Fibroblast of peridontal ligament (primary cell): ENCODE data around the gene PABPC1L.

ENCODE experiments used
- DNase-seq: peaks from one replicate; pipeline ENCODE4 v3.0.0-alpha.2; 2010; ENCODE audit errors: extremely low read depth

PABPC1L gene

DNA sequence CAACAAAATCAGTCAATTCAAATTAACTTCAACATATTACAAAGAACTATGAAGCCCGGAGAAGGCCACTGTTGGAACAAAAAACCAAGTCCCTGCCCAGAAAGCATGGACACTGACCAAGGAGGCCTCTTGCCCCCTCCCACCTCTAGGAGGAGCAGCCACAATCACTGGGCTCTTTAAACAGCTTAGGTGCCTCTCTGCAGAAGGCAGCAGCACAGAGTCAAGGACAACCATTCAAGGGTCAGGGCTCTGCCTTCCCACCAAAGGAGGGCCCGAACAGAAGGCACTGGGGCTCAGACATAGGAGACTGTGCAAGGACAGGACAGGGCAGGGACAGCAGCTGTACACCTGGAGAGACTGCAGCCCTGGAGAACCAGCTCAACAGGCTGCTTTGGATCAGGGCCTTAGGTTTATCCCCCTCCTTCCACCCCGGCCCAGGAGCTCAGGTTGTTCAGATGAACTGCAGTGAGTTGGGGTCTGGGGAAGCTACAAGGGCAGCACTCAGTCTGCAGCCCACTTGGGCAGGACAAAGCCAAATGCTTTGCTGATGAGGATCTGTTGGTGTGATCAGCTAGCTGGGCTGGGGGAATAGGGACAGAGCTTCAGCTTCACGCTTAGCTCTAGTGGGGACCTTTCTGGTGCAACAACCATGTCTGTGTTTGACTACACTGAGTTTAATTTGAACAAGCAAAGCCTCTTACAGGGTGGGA is 32.6 kb downstream of the PABPC1L start:
- DNase-seq = no peak

DNA sequence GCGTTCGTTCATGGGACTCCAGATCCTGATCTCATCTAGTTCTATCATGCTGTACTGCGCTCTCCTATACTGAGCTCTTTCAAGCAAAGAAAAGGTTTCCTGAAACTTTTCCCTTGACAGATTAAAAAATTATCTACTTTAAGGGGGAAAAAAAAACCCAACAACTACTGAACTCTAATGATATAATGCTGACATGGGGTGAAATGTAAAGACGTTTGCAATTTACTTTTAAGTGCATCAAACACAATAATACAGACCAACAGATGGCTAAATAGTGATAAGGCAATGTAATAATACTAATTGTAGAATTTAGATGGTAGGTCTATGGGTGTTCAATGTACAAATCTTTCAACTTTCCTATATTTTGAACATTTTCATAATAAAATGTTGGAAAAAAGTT is 34.0 kb downstream of the PABPC1L start:
- DNase-seq = no peak

- DNase-seq = no peak
These were observed 35.4 kb downstream of the PABPC1L start for GRCh38 chr20:44945261-44945660.

DNA sequence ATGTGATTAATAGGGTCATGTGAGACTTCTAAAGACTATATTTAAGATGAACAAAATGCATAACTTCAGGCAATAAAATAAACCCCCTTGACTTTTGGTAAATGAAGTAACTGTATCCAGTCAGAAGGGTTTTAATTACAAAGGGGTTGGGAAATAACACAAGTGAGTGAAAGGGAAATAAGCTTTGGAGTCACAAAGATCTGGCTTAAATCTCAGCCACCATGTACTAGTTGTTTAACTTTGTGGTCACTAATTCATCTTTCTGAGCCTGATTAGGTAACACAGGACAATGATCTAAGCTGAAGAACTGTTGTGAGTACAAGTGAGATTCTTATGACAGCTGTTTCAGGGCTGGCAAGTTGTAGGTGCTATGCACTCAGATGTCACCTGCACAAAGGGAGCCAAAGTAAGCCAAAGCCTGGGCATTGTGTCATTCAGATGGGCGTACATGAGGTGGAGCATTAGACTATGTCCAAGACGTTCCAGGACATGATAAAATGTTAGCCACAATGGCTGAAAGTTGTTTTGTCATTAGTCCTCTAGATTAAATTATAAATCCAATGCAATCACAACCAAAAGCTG is 36.5 kb downstream of the PABPC1L start:
- peak; percentile 30 for DNase-seq

DNA sequence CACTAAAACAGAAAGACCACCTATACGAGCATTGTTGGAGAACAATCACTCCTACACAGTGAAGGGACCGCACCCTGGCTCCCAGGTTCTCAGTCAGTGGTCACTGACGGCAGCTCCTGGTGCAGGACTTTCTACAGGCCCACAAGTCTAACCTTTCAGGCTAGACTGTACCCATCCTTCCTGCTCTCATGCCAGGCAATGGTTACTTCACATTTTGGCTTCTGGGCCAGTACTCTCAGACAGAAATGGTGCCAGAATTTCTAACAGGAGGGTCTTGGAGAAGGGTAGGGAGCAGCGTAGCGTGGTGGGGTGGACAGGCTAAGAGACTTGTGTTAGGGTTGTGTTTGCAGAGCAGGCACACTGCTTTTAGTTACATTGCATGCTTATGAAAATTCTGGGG is 38.2 kb downstream of the PABPC1L start:
- no peak for DNase-seq

DNA sequence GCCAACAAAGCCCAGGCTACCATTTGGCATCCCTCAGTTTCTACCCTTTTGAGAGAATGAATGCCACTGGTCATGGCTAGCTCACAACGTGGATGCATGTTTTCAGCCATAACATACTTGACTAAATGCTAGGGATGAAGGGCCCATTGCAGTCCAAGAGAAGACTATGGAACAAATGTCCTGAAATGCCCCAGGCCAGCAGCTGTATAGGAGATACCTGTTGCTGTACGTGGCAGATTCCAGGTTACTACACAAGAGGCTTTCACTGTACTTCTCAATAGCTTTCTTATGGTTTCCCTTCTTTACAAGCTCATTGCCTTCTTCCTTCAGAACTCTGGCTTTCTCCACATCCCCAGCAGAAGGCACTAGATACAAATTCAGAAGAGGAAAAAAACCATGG is 38.7 kb downstream of the PABPC1L start:
- DNase-seq = no peak

DNA sequence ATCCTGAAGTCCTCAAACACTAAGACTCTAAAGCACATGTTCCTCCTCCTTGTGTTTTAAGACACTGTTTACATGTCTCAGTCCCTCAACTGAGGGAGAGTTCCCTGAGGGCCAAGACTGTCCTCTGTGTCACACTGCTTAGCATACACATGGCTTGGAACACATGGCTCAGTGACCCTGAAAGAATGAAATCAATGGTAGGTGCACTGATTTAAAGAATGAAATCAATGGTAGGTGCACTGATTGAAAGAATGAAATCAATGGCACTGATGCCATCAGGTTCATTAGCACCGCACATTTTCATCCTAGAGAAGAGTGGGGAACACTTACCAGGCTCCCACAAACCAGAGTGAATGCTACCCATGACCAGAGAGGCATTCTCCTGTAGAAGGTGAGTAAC is 40.5 kb downstream of the PABPC1L start:
- DNase-seq = no peak

- DNase-seq = no peak
These were observed 42.9 kb downstream of the PABPC1L start for GRCh38 chr20:44952731-44953130.

DNA sequence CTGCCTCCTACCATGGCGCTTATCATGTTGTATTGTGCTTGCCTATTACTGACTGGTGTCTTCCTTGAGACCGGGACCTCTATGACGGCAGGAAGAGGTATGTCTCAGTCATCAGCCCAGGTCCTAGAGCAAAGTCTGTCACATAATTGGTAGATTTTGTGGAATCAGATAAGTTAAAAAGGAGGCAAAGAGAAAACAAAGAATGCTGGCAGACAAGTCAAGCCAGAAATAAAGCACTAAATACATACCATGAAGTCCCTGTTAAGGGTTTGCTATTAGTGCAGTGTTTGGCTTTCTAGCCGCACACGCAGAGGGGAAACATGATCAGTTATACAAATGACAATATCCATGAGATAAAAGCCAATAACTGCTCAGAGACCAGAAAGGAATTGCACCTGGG is 44.4 kb downstream of the PABPC1L start:
- no peak for DNase-seq

DNA sequence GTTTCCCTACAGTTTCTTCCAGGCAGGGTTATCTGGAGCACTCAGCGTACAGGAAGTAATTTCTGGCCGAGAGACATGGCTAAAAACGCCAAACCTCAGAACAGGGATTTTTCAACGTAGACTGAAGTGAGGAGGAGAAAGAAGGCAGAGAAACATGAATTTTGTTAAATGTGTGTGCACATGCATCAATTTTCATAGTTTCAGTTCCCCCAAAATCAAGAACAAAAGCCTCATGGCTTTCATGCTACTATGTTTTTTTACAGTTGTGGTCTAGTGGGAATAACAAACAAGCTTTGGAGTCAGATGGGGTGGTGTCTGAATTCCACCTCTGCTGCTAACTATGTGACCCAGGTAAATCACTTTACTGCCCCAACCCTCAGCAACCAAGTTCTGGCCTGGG is 45.4 kb downstream of the PABPC1L start:
- no peak for DNase-seq

DNA sequence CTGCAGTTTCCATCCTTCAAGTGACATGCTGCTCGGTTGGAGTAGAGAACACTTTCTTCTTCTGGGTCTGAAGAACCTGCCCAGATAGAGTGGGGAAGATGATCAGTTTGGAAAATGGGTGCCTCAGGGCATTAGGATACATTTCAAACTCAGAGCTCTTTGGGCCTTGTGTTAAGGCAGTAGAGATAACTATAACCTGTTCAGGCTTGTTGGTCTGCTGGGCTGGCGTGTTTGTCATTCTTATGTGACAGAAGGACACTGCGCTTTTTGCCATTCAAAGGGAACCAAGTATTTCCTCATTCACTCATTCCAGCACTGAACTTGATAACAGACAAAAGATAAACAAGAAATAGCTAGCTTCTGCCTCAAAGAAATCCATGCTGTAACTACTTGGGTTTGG is 46.5 kb downstream of the PABPC1L start:
- DNase-seq = no peak

GRCh38 chr20:44958276-44958675 is 48.4 kb downstream of the PABPC1L start:
- DNase-seq = no peak

DNA sequence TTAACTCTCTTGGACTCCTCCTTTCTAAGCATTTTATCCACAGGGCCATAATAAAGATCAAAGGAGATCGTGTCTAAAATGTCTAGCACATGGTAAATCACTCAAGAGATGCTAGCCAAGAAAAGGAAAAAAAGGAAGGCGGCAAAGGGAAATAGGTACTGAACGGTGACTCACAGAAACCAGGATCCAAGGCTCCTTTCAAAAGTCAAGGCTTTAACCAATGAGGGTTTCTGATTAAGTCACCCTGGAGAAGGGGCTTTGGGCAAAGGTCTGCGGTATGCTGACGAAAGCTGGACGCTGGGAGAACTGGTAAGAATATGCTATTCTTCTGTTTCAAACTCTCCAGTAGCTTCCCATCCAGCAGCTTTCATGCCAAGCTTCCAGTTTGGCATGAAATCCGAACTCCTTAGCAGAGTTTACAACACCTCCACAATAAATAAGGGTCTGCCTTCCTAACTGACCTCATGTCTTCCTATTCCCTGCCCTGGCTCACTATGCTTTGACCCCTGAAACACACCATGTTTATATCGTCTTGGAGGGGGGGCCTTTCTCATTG is 49.3 kb downstream of the PABPC1L start:
- peak; percentile 34 for DNase-seq

GRCh38 chr20:44959638-44960102 is 49.8 kb downstream of the PABPC1L start:
- peak; percentile 46 for DNase-seq

DNA sequence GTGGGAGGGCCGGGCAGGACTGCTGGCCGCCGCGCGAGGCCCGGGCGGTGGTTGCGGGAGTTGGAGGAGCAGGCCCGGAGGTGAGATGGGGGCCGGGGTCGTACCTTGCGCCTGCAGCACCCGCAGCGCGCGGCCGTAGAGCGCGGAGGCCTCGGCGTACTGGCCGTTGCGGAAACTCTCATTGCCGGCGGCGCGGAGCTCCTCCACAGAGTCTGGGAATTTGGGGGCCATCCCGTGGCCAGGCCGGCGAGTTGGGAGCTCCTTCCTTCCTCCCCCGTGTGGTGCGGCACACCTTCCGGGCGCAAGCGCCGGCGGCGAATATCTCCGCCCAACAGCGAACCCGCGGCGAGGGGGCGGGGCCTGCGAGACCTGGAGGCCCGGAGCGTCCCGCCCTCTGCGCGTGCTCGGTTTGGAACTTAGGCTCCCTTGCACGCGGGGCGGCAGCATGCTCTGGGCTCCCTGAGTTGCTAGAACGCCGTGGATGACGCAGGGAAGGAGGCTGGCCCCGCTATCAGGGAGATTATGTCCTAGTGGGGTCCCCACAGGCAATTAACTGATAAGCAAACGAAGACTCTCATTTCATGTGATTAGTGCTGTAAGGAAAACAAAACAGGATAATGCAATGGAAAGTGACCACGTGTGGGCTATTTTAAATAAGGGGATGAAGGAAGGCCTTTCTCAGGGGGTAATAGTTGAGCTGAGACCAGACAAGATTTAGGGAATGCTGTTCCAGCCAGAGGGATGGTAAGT is 50.4 kb downstream of the PABPC1L start, which contains the start of gene TOMM34:
Gene TOMM34, minus strand, starts transcription at position 295 of the 750 bp plus-strand sequence. Its CDS starts 64 bp downstream, at position 231.
- DNase-seq = peak; percentile 82

DNA sequence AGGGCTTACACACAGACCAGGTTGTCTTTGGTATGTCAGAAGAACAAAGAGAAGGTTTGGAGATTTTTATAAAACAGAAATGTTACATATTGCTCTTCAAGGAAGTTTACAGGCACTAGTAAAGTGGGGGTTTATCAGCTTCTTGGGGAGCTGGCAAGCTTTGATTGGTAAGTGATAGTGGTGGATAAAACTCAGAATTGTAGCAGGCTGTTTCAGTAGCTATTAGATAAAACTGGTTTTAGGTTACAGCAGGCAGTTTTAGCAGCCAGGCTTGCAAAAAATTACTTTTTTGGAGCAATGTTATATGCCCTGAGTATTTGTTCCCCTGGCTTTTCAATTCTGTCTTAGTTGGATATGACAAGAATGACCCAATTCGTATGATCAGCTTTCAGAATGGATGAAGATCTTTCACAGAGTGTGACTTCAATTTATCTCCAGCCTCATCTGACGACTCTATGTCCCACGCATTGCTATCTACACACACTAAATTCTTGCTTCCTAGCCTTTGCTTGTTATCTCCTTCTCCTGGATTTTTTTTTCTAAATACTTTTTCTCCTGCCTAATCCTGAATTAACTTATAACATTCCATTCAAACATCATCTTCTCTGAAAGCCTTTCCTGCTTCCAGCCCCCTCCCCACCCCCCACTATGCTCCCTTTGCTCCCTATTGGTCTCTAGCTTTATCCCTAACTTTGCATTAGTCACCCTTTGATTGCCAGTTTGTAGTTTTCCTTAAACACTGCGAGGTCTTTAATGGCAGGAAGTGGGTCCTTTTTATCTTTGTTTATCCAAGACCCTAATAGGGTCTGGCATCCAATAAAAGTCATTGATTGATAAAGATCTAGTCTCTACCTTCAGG is 51.4 kb downstream of the PABPC1L start:
- DNase-seq = no peak

GRCh38 chr20:44961870-44962267 is 52.0 kb downstream of the PABPC1L start:
- peak; percentile 38 for DNase-seq

DNA sequence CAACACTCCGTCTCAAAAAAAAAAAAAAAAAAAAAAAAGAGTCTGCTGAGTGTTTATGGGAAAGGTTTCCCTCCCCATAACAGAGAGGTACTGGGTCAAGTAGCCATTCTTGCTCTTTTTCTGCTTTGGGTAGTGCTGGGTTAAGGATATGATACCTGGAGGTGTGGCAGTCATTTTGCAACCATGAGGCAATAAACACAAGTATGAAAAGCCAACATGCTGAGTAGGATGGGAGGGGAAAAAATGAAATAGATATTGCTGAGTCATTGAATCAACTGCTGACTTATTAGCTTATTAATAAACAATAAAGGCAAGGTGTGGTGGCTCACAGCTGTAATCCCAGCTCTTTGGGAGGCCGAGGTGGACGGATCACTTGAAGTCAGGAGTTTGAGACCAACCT is 52.6 kb downstream of the PABPC1L start:
- no peak for DNase-seq

GRCh38 chr20:44963325-44964215 is 53.7 kb downstream of the PABPC1L start:
- DNase-seq = no peak

DNA sequence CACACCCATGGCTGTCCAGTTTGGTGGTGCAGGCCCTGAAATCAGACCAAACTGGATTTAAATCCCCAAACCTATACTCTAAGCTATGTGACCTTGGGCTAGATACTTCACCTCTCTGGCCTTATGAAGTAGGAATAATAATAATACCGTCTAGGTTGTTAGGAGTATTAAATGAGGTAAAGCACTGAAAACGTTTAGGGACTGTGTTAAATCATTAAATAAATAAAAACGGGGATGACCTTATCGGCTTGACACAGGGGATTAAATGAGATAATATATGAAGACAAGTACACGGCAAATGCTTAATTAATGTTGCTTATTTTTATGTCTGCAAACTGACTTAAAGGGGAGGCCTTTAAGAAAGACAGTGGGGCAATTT is 55.8 kb downstream of the PABPC1L start:
- DNase-seq = no peak
